ENCODE results near the gene MANSC1.
A peak's percentile ranks its signal among the peaks of the same experiment; 100 is the strongest.

Gene MANSC1

DNA sequence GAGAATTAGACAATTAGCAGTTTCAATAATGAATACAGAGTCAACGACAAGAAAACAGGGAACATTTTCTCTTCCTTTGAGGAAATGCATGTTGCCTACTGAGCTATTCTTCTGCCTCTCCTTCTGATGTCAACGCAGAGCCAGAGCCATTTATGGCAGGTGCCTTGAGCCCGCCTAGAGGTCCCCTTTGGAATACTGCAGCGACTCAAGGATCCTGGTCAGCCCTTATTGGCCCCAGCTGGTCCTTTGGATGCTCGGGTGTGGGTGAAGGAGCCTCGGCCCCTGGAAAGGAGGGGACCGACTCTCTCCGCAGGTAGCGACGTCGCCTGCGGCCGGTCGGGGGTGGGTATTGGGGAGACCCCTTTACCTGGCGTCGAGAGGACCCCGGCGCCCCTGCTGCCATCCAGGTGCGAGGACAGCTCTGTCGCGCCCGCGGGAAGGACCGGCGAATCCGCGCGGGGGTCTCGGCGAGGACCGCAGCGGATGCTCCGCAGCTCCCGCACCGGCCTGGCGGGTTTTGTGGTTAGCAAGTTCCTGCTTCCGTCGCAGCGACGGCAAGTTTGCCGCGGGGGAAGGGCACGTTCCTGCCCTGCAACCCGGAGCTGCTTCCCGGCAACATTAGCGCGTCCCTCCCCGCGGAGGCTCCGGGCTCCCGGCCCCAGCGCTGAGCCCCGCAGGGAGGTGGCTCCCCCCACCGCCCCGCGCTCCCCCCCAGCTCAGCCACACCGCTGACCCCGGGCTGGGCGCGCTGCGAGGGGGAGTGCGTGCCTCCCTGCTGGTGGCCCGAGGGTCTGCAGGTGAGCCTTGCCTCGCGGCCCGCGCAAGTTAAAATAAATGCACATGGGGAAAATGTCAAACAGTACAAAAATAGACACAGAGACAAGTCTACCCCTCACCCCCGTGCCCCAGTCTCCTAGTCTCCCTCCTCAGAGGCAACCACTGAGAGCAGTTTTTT, at the start of gene MANSC1:
Gene MANSC1 (minus strand): TSS at position 532 of the 955 bp plus-strand sequence. CDS start 6,928 bp downstream, outside the sequence.
- peak; percentile 82 for DNase-seq

DNA sequence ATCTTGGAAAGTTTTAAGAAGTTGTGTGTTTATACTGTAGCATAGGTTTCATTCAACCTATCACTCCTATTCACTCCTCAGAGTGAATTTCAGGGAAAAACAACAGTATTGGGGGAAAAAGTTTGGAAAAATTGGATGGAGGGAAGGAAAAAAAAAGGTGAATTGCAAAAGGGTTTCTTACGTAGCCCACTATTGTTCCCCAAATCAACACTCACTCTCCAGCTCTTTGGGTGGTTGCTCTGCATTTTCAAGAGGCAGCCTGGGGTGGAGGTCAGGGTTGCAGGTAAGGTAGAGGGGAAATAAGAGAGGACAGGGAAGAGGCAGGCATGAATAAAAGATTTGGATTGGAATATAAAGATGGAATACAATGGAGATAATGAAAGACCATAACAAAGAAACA, 49.1 kb upstream of the MANSC1 start:
- no peak for DNase-seq

DNA sequence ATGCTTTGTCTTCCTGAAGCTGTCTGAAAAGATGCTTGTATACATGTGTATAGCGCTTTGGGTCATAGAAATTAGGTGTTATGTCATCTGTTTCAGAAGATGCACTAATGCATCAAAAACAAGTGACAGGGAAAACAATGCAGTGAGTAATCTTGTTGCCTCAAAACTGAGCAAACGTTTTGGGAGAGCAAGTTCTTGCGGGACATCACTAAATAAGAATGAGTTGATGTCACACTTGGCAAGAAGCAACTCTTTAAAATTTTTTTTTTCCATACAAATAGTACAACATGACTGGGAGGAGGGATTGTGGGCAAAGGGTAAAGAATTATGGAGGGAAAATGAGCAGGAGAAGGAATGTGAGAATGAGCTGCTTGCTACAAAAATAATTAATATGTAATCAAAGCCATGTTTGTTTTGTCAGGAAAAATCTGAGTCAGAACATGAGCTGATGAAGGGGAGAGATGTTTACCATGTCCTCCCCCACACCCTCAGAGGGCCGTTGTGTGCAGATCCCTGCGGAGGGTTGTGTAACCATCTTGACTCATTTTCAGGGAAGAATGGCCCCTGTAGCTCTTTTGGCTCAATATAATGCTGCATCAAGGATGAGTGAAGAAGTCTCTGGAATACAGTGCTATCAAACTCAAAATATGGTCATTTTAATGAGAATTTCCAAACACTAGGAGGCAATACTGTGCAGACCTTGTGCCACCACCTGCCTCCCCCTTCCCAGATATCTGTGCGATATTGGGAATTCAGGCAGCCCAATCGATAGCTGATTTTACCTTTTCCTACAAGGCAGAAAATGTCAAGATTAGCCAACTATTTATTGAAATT, 48.2 kb upstream of the MANSC1 start:
- no peak for DNase-seq

GRCh38 chr12:12397184-12397583, 47.1 kb upstream of the MANSC1 start:
- no peak for DNase-seq

DNA sequence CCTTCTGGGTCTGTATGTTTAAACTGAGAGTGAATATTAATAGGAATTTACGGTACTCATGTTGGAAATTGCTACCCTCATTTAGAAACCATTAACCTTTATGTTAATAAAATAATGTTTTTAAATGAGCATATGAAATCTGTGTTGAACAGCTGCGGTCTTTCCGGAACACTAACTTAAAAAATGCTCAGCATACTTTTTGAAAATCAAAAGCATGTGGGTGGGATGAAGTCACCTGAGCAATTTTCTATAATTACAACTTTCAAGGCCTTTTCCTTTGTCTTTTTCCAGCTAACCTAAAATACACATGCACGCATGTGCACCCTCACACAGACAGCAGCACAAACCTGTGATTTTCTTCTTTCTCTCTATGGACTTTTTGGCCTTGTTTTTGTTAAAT, 46.7 kb upstream of the MANSC1 start:
- DNase-seq = no peak

- DNase-seq = no peak
These were observed 43.1 kb upstream of the MANSC1 start for GRCh38 chr12:12393171-12393570.

- no peak for DNase-seq
These were observed 42.4 kb upstream of the MANSC1 start for GRCh38 chr12:12392413-12392812.

DNA sequence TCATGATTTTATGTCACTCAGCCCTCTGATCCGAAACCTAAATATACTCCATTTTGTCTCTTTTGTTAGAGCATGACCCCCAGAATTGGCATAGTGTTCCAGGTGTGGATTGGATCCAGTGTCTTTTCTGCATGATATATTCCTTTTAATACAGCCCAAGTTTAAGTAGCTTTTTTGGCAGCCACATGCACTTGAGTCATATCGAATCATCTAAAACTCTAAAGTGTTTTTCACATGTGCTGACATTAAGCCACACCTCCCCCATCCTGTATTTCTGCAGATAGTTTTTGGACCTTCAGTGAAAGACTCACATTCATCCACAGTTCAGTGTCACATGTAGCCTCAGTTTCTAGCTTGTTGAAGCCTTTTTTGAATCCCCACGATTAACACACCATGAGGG, 37.5 kb upstream of the MANSC1 start:
- no peak for DNase-seq

DNA sequence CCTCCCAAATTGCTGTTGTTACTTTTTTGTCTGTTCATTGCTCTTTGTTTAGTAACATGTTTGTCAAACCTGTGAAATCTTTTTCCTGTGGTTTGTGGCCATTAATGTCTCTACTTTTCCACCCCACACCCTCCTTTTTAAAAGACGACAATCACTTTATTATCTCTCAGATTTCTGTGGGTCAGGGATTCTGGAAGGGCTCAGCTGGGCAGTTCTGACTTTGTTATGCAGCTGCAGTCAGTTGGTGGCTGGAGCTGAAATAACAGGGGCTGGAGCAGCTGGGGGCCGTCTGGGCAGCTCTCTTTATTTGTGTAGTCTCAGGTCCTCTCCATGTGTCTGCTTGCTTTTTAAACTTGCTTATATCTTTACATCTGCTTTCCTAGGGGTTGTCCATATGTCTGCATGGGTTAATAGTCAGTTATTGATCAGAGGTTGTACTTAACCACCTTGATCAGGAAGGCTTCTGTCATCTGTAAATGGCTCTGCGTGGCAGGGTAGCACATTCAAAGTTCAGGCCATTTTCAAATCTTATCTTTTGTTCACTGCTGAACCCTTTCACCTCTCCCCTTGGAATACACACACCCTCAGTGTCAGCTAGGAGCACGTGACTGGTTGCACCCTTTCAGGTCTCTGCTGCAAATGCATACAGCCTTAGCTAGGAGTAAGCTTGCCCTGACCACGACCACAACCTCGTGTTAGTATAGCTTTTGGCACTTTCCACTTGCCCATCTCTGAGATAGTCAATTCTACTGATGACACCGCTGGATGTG, 34.7 kb upstream of the MANSC1 start:
- DNase-seq = peak; percentile 34

DNA sequence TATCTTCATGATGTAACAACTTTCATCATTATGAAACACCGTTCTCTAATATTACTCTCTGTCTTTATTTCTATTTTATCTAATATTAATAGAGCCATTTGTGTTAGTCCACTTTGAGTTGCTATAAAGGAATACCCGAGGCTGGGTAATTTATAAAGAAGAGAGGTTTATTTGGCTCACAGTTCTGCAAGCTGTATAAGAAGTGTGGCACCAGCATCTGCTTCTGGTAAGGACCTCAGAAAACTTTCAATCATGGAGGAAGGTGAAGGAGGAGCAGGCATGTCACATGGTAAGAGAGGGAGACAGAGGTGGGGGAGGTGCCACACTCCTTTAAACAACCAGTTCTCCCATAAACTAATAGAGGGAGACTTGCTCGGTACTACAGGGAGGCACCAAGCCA, 31.9 kb upstream of the MANSC1 start:
- DNase-seq = no peak

GRCh38 chr12:12380949-12381593, 31.0 kb upstream of the MANSC1 start:
- DNase-seq = no peak

GRCh38 chr12:12379831-12380730, 30.0 kb upstream of the MANSC1 start:
- DNase-seq = no peak

DNA sequence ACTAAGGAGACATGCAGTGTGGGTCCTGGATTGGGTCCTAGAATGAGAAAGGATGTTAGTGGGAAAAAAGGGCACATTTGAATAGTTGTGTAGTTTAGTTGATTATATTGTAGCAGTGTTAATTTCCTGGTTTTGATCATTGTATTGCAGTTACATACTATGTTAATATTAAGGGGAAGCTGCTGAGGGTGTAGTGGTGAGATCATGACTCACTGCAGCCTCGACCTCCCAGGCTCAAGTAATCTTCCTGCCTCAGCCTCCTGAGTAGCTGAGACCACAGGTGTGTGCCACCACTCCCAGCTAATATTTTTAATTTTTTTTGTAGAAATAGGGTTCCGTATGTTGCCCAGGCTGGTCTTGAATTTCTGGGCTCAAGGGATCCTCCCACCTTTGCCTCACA, 28.6 kb upstream of the MANSC1 start:
- DNase-seq = no peak

GRCh38 chr12:12376646-12377448, 26.8 kb upstream of the MANSC1 start:
- DNase-seq = peak; percentile 49

DNA sequence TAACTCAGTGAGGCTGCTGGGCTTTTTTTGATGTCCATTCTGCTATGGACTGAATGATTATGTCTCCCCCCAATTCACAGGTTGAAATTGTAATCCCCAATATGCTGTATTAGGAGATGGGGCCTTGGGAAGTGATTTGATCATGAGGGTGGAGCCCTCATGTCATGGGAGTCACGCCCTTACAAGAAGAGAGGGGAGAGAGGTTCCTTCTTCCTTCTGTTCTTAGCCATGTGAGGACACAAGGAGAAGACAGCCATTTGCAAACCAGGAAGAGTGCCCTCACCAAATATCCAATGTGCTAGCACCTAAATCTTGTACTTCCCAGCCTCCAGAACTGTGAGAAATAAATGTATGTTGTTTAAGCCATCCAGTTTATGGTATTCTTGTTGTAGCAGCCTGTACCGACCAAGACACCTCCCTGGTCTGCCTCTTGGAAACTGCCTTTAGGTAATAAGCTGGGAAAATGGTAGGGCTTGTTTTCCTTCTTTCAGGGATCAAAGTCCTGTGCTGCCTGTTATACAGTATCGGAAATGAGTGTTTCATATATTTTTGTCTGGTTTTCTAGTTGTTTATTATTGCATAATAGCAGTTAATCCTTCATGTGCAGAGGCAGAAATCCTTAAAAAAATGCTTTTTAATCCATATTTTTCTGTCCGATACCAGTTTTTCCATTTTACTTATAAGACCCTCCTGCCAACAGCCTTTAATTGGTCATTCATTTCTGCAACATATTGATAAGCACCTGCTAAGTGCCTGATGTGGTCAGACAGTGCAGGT, 23.1 kb upstream of the MANSC1 start:
- no peak for DNase-seq

- no peak for DNase-seq
These were observed 17.5 kb upstream of the MANSC1 start for GRCh38 chr12:12367482-12367998.

GRCh38 chr12:12366701-12367481, 16.8 kb upstream of the MANSC1 start:
- DNase-seq = no peak

GRCh38 chr12:12365931-12366431, 15.9 kb upstream of the MANSC1 start:
- no peak for DNase-seq
